HG02763 (cell line): Measurements from ENCODE around the gene RAD51AP2.
"Not testable (repeated sequence)": the region's sequence is repeated elsewhere in the genome, so short reads cannot be mapped to it uniquely, and the experiment has no call there.

ENCODE experiments used
- ATAC-seq: cut with Tn5 transposase; IDR thresholded peaks from one replicate; pipeline ENCODE4 v1.9.1; 2021; ENCODE audit warnings: mild to moderate bottlenecking, moderate library complexity; ENCODE audit not compliant: unreplicated experiment

RAD51AP2 gene

DNA sequence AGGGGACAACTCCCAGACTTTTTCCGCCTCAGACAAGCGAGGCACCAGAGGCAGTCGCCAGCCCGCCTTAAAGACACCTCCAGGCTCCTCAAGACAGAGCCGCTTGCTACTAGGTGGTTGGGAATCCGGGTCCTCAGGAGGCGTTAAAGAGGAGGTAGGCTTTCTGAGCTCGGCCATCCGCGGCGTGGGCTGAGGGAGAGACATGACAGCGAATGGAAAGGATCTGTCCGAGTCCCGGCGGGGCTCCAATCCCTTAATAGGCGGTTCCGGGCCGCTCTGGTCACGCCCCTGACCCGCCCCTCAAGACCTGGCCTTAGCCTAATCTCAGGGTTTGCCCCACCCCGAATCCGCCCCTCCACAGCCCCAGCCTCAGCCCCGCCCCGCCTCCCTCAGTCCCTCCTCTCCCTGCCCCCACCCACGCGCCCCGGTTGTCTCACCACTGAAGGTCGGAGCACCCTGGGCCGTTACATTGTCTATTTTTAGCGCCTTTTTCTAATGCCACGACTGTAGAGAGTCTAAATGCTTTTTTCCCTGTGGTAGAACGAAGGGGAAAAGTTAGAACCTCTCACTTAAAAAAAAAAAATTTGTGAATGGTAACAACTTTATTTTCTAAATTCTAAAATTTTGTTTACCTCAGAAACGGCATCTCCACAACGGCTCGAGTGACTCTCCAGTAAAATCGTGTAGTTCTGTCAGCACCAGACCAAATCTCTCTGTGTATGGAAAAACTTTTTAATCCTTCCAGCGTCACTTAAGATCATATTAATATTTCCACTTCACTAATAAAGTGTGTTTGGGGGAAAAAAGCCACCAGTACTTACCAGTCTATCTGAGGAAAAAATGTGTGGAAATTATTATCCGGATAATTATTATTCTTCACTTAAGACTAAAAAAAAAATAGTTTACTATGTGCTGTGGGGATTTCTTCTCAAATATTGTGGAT, at the start of gene RAD51AP2:
TSS of gene RAD51AP2 (minus strand) at position 229 of the 943 bp plus-strand sequence. CDS start at position 204, 25 bp downstream.
- peak; percentile 89 for ATAC-seq

DNA sequence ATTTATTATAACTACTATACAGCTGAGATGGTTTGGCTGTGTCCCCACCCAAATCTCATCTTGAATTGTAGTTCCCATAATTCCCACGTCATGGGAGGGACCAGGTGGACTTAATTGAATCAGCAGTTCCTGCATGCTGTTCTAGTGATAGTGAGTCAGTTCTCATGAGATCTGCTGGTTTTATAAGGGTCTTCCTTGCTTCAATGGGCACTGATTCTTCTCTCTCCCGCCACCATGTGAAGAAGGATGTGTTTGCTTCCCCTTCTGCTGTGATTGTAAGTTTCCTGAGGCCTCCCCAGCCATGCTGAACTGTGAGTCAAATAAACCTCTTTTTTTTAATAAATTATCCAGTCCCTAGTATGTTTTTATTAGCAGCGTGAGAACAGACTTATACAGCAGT, 47.5 kb upstream of the RAD51AP2 start:
- not testable (repeated sequence) for ATAC-seq

DNA sequence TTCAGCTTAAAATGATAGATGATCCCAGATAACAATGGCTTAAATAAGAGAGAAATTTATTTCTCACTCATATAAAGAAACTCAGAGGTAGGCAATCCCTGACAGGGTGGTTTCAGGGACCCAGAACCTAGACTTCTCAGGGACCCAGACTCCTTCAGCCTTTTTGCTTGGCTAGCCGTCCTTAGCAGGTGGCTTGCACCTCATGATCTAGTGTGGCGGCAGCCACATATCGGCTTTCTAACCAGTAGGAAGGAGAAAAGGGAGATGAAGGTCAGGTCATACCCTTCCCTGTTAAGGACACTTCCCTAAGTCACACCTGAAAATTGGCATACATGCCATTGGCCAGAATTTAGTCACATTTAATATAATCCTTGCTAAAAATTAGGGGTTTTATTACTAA, 40.6 kb upstream of the RAD51AP2 start:
- ATAC-seq: no peak

DNA sequence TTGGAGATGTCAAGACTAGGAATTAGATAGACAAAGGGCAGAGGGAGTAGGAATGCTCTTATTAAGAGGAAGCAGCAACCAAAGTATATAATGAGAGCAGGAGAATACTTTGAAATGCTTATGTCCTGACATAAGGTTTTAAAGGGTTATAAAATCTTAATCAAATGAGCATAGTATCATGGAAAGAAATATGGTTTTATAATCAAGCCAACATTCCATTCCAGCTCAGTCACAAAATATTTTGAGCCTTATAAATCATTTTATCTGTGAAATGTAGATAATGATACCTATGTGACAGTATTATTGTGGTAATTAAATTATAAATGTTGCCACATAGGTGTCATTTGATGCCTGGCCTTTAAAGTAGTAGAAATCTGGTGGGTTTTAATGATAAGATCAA, 39.8 kb upstream of the RAD51AP2 start:
- no peak for ATAC-seq

DNA sequence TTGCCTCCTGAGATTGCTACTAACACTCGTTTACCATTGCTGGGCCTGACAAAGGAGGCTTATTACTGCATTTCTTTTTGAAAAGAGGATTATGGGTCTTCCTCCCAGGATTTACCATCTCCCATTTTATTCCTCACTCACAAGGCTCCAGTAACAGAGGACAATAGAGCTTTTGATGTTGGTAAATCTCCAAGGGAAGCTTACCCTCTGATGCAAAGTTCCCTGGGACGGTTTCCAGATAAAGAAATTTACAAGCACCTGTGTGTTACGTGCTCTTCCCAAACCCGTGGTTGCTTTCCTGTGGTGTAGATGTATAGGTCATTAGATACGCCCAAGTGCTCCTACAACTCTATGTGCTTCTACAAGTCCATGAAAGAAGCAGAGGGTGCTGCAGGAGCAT, 39.4 kb upstream of the RAD51AP2 start:
- ATAC-seq: no peak

DNA sequence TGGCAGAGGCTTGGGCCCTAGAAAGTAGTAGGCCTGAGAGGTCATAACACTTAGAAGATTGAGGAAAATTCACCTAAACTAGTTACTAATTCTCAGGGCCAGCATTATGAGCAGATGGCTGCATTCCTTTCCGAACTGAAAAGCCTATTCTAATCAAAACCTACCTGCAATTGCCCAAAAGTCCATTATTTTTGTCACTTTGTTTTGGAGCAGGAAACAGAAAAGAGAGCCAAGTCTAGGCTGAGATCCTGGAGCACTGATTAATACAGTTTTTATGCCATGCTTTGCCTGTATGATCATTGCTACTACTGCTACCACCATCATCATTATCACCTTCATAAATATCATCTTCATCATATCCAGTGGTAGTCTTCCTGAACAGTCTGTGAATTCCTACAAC, 36.9 kb upstream of the RAD51AP2 start:
- no peak for ATAC-seq

DNA sequence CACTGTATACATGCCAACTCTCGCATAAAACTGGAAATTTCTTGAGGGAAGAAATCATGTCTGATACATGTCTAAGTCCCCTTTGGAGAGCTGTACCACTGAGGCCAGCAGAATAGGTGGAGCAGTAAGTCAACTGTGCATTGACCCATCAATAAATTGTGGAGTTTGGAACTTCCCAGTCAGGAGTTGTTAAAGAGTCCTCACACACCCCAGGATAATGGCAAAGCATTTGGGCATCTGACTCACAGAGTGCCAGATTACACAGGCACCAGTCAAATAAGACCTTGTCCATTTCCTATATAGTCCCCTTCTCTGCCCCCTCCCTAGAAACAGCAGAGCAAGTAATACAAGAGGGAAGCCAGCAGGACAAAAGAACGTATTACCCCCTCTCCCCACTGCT, 32.7 kb upstream of the RAD51AP2 start:
- no peak for ATAC-seq

DNA sequence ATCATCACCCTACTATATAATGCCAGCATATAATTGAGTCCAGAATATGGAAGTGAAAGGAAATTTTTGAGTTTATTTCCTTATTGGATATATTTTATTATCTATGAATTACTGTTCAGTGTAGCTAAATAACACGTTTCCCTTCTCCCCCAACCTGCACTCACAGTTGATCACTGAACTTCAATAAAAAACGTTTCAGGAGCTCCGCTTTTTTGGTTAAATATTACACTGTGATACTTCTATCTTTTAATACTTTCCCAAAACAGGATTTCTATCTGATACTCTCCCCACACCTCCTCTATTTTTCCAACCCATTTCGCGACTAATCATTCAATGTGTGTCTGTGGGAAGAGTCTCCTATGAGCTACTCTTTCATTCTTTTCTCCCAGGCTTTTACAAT, 29.5 kb upstream of the RAD51AP2 start:
- ATAC-seq: no peak

DNA sequence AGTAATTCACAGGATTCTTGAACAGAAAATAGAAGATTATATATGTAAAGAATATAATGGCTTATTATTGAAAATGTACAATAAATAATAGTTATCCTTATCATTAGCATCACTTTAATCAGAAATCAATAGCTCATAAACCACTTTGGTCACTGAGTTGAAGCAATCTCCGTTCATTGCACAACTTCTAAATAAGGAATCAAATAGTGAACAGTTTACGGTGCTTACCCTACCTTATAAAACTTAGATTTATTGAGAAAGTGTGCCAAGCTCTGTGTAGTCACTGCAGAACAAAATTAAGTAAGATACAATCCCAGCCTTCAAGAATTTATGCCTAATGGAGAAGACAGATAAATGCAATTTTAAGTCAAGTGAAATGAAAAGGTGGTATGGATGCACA, 29.0 kb upstream of the RAD51AP2 start:
- no peak for ATAC-seq

DNA sequence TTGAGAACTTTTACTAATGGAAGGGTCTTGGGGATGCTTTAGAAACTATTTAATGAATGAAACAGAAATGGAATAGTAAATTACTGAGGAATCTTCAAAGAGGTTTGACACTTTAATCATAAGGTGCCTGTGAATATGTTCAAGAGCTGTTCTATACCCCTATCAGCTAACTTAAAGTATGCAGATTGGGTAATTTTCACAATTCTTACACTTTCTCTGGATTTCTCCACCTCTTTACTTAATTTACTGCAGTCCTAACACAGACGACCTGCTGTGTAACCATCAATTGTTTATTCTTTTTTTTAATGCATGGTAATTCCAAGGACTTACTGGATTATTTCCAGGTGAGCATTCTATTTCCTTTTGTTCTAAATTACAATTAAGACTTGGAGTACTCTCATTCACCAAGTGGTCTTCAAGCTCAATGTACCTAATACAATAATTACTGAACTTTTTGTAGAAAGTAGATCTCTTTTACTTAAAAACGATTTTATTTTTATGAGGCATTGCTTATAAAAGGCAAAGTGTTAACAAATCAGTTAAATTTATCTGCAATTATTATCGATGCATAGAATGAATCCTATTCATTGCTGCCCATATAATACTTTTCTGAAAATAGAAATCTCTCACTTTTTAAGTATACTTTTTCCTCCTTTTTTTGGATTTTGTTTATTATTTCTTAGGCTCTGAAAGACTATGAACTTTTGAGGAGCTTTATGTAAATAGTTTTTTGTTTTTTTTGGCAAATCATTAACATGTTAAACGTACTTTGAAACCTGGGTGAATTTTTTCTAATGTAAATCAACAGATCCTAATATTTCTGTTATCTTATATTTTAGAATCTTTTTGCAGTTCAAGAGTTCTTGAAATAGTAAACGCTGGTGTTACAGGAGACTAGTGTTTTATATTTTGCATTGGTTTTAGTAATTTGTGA, 27.7 kb upstream of the RAD51AP2 start:
- no peak for ATAC-seq

DNA sequence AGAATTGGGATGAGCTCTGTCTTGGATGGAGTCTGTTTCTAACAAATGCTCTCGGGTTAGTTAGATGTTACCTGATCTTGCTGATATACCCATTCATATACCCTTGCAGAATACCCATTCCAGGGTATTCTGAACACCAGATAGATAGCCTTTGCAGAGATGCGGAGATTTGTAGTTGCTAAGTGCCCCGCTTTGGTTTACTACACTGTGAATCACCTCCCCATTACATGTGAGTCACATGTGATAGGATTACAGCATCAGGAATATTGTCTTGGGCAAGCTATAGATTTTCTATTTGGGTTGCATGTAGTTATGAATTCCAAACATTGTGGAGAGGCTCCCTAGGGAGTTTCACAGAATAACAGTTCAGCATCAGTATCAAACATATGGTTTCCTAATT, 26.0 kb upstream of the RAD51AP2 start:
- ATAC-seq: no peak

DNA sequence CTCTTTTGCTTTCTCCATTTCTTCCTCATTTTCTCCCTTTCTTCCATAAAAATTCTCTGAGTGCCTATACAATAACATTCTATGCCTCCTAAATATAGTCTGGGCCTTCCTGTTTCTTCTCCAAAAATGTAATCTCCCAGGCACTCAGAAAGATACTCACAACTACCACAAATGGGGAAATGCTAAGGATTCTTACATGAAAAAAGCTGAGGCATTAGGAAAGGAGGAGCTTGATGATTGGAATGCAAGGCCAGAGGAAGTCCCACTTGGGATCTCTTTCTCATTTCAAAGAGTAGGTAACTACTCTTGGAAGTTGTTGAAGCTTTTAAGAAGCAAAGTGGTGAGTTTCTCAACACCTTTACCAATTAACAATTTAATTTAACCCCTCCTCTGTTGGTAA, 25.6 kb upstream of the RAD51AP2 start:
- ATAC-seq: no peak

DNA sequence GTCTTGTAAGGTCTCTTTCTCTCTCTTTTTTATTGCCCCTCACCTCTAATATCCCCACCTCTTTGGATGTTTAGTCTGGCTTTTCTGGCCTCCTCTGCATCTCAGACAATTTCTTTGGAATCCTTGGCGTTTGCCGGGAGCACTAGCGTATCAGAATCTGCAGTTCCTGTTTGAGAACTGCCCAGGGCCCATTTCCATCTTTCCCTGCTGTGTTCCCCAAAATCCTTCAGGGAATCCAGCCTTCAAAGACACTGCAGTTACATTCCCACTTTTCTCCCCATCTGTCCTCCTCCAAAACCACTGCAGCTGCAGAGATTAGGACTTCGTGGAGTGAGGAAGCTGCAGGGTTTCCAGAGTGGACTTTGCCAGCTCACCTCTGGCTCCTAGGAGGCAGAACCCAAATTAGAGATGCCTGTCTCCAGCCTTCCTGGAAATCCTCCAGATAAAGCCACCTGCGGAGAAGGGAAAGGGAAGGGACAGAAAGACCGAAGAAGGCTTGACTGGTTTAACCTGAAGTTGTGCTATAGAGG, 25.0 kb upstream of the RAD51AP2 start:
- no peak for ATAC-seq

DNA sequence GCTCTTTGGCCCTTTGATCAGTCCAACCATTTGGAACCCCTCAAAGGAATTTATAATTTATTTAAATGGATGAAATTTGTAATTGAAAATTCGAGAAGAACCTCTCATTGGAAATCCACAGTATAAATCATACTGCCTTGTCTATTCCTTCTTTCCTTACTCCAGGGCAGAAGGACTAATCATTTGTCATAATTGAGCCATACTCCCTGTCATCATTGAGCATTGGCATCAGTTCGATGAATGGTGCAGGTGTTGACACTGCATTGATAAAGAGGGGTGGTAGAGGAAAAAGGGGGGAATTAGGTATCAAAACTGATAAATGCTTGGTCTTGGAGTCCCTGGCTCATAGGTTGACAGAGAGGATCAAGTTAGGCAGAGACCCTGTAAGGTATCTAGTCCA, 24.2 kb upstream of the RAD51AP2 start:
- ATAC-seq: no peak

DNA sequence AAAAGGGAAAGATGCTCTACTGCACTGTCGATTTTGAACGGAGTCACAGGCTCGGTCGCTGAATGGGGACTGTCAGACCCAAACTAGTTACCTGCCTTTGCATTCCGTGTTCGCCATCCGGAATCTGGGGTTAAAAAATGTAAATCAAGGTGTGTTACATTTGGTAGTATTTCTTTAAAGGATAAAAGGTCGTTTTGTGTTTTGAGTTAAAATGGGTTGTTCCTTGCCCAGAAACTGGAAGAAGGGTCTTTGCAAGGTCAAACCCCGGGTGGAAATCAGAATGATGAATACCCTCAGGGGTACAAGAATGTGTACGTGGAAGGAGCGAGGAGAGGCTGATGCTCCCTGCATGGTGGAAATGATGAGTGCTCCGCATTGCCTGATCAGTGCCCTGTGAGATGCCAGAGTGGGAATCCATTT, 23.3 kb upstream of the RAD51AP2 start:
- no peak for ATAC-seq

DNA sequence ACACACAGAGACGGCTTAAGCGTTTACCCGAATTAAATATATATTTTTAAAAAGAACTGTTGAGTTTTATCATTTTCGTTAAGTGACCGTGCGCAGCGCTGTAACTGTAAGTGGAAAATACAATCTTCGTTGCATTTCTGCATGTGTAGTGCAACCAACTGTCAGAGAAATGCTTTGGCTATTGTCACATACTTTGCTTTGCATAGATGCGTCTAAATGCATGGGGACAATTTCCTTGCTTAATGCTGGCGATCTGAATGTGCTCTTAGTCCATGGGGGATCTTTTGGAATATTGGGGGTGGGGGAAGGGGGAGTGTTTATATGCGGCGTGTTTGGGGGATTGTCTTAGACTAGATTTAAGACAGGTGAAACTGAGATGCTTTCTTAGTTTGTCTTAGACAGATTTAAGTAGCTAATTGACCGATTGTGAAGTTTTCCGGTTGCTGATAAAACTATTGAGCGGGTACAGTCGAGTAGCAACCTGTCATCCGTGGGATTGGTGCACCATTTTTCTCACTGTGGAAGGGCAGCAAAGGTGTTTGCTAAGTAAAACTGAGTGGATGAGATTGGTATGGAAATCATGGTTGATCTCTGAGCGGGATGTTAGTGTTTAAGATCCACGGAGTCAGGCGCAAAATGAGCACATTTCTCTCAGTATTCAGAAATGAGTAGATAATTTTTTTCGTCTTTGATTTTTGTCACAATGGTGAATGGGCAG, 22.7 kb upstream of the RAD51AP2 start:
- ATAC-seq: no peak

DNA sequence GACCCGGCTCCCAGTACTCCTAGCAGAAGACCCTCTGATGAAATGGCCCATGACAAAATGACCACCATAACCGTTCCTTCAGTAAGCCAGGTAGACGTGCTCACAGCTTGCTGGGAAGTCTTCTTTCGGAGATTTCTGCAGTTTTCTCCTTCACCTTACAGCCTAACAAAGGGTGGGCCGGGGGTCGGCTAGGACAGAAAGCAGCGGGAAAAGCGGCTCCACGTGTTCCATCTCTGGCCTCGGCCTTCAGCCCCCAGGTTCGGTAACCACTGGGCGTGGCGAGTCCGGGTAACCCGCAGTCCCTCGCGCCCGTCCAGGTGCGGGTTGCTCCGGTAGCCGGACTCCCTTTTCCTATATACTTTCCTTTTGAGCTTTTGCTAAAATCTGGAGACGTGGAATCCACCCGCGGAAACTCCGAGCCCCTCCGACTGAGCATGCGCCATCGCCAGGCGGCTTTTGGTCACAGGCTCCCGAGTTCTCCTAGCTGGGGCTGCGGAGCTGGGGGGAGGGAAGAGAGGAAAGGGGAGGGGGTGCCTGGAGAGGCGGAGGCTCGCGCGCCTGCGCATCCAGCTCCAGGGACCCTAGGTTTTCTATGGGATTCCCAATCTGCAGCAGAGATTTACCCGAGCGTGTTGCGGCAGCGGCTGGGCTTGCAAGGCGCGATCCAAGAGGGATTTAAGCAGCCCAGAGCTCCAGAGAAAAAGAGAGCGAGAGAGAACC, 22.0 kb upstream of the RAD51AP2 start, which contains the start of gene VSNL1:
TSS of gene VSNL1 (plus strand) at position 604 of the 720 bp plus-strand sequence. CDS start 51,379 bp downstream, outside the sequence.
- no peak for ATAC-seq

DNA sequence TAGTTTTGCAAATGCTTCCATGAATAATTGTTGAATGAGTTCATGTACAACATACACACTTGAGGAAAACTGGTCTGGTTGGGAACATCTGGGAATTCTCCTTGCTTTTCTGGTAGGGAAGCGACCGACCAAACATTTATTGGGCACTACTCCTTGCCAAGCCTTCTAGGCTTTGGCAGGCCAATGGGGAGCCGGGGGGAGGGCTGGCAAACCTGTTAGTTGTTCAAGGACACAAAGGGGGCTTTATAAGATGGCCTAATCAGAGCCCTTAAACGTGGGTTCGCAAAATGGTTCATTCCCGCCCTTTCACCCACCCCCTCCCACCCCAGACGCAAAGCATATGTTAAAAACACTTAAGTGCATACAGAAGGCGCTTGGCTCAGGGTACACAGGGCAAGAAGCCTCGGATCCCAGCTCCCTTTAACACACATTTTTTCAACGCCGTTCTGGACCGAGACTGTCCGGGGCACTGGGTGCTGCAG, 21.4 kb upstream of the RAD51AP2 start:
- ATAC-seq: no peak

DNA sequence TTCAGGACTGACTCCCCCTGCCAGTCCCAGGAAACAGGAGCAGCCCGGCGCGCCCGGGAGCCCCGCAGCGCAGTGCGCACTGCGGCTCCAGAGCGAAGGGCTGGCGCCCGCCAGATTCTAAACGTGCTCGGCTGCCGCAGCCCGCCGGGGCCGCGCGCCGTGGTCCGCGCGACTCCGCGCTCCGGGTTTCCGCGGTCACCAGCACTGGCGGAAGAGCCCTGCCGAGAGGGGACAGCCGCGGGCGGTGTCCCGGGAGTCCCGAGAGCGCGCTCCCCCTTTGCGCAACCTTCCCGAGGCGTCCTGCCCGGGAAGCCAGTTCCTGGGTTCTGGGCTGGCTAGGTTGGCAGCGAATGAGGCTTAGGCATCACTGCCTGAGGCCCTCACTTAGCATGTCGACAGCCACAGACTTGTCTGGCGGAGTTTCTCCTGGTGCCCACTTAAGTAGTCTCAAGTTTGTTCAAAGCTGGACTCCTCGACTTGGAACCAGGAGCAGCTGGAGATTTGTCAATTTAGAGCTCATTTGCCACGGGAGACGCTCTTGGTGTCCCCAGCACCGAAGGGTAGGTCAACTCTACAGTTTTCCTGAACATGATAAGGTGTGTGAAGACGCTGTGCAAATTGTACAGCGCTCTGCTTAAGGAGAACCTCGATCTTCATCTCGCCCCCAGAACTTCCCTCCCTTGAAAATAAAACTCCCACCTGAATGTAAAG, 20.8 kb upstream of the RAD51AP2 start:
- no peak for ATAC-seq
